Mesenchymal stem cell (in vitro differentiated cells and primary cell): ENCODE data around the gene ZNF160.
"Not testable (repeated sequence)": the region's sequence is repeated elsewhere in the genome, so short reads cannot be mapped to it uniquely, and the experiment has no call there.

Experiments used
- DNase-seq: peaks from one replicate; pipeline ENCODE4 v3.0.0-alpha.2; 2013
- H2AFZ ChIP-seq: one replicate; pipeline ENCODE4 v1.6.1; 2013; ENCODE audit warnings: low read depth, mild to moderate bottlenecking, control low read depth, inconsistent platforms, low read length, moderate library complexity
- H2AK5ac ChIP-seq: 2 replicates; pipeline ENCODE4 v1.6.1; 2013; ENCODE audit warnings: low read length, moderate library complexity, mild to moderate bottlenecking, inconsistent platforms; ENCODE audit not compliant: severe bottlenecking
- H2BK120ac ChIP-seq: one replicate; pipeline ENCODE4 v1.6.1; 2013; ENCODE audit warnings: low read depth, mild to moderate bottlenecking, inconsistent platforms, low read length, moderate library complexity
- H2BK12ac ChIP-seq, 2 experiments: one replicate each; pipeline ENCODE4 v1.6.1; 2013; ENCODE audit warnings: inconsistent platforms in 2 of 2, low read length in 2 of 2, mild to moderate bottlenecking in 2 of 2, moderate library complexity in 2 of 2, control low read depth in 1 of 2
- H2BK15ac ChIP-seq: one replicate; pipeline ENCODE4 v1.6.1; 2013; ENCODE audit warnings: mild to moderate bottlenecking, low read depth, inconsistent platforms; ENCODE audit not compliant: poor library complexity, severe bottlenecking
- H2BK5ac ChIP-seq: 2 replicates; pipeline ENCODE4 v1.6.1; 2013; ENCODE audit warnings: low read depth, mild to moderate bottlenecking, low read length, control low read depth, inconsistent platforms; ENCODE audit not compliant: poor library complexity, severe bottlenecking
- H3K14ac ChIP-seq, 2 experiments: one replicate each; pipeline ENCODE4 v1.6.1; 2013; ENCODE audit warnings: inconsistent platforms in 2 of 2, low read length in 2 of 2, control low read depth in 1 of 2, mild to moderate bottlenecking in 1 of 2, moderate library complexity in 1 of 2
- H3K18ac ChIP-seq, 2 experiments: one replicate each; pipeline ENCODE4 v1.6.1; 2013; ENCODE audit warnings: inconsistent platforms in 2 of 2, low read length in 2 of 2, control low read depth in 1 of 2, low read depth in 1 of 2, mild to moderate bottlenecking in 1 of 2
- H3K23ac ChIP-seq, 2 experiments: one replicate each; pipeline ENCODE4 v1.6.1; 2013; ENCODE audit warnings: inconsistent platforms in 2 of 2, low read length in 2 of 2, mild to moderate bottlenecking in 2 of 2, moderate library complexity in 2 of 2, control low read depth in 1 of 2
- H3K27ac ChIP-seq: 2 replicates; pipeline ENCODE4 v1.5.1; 2013; ENCODE audit warnings: mild to moderate bottlenecking, moderate library complexity, low read length, control low read depth, inconsistent platforms; ENCODE audit not compliant: poor library complexity, severe bottlenecking
- H3K27me3 ChIP-seq, 2 experiments: 2 replicates each; pipeline versions ENCODE4 v1.6.1 to v1.7.0; 2013; ENCODE audit warnings: low read length in 2 of 2, mild to moderate bottlenecking in 2 of 2, moderate library complexity in 2 of 2, control low read depth in 1 of 2, inconsistent platforms in 1 of 2; ENCODE audit not compliant: control insufficient read depth in 1 of 2, insufficient read depth in 1 of 2
- H3K36me3 ChIP-seq, 2 experiments: 2 replicates each; pipeline versions ENCODE4 v1.6.1 to v1.7.0; 2013; ENCODE audit warnings: low read length in 2 of 2, control low read depth in 1 of 2, inconsistent platforms in 1 of 2, low read depth in 1 of 2, mild to moderate bottlenecking in 1 of 2; ENCODE audit not compliant: insufficient read depth in 2 of 2, control insufficient read depth in 1 of 2
- H3K4ac ChIP-seq, 2 experiments: one replicate each; pipeline ENCODE4 v1.6.1; 2013; ENCODE audit warnings: inconsistent platforms in 2 of 2, low read length in 2 of 2, mild to moderate bottlenecking in 2 of 2, moderate library complexity in 2 of 2, control low read depth in 1 of 2, low read depth in 1 of 2
- H3K4me1 ChIP-seq: 2 replicates; pipeline ENCODE4 v1.6.1; 2013; ENCODE audit warnings: low read depth, low read length, control low read depth; ENCODE audit not compliant: control insufficient read depth, insufficient read depth
- H3K4me2 ChIP-seq: 2 replicates; pipeline ENCODE4 v1.6.1; 2013; ENCODE audit warnings: low read length, mild to moderate bottlenecking, inconsistent platforms; ENCODE audit not compliant: poor library complexity, severe bottlenecking
- H3K4me3 ChIP-seq, 2 experiments: 2 replicates each; pipeline versions ENCODE4 v1.5.1 to v1.7.0; 2013; ENCODE audit warnings: low read length in 2 of 2, mild to moderate bottlenecking in 2 of 2, control low read depth in 1 of 2, low read depth in 1 of 2; ENCODE audit not compliant: insufficient read depth in 1 of 2
- H3K79me1 ChIP-seq: replicated peaks from 2 replicates; pipeline ENCODE4 v1.6.1; 2013; ENCODE audit warnings: mild to moderate bottlenecking, control low read depth, low read length, inconsistent platforms; ENCODE audit not compliant: poor library complexity, severe bottlenecking
- H3K9ac ChIP-seq: 2 replicates; pipeline ENCODE4 v1.7.0; 2013; ENCODE audit warnings: mild to moderate bottlenecking, low read length, moderate library complexity
- H3K9me3 ChIP-seq: 2 replicates; pipeline ENCODE4 v1.7.0; 2013; ENCODE audit warnings: mild to moderate bottlenecking, low read length; ENCODE audit not compliant: control insufficient read depth
- H4K8ac ChIP-seq: one replicate; pipeline ENCODE4 v1.6.1; 2013; ENCODE audit warnings: inconsistent platforms, mild to moderate bottlenecking, low read length, moderate library complexity
- H4K91ac ChIP-seq: one replicate; pipeline ENCODE4 v1.6.1; 2013; ENCODE audit warnings: mild to moderate bottlenecking, low read length, inconsistent platforms
- WGBS: methylation state at CpG from one replicate; pipeline ENCODE4 v1.1.7; 2013; ENCODE audit warnings: mixed read lengths; 5-methylcytosine and 5-hydroxymethylcytosine counted together

ZNF160 gene

GRCh38 chr19:53102756-53103233 lies 427 bp downstream of the ZNF160 start:
- H3K79me1 ChIP-seq: peaks cover 24% of the 10 kb centered on the region
- no peak overlapping the region for H2BK12ac ChIP-seq
- peak overlapping the region; percentile 74 to 89 for H3K18ac ChIP-seq
- WGBS: under 1% methylated on average over 33 of the region's 33 CpGs
- peaks cover 1% of the 10 kb centered on the region for H3K9me3 ChIP-seq
- peak overlapping the region; percentile 94 for H3K27ac ChIP-seq
- H3K9ac ChIP-seq: peak overlapping the region; percentile 100
- H3K4me3 ChIP-seq: peak overlapping the region; percentile 90 to 97
- H4K8ac ChIP-seq: peak overlapping the region; percentile 89
- H2AK5ac ChIP-seq: peak overlapping the region; percentile 88
- H3K4me1 ChIP-seq: peaks cover 5% of the 10 kb centered on the region
- no peak overlapping the region for H3K14ac ChIP-seq
- H2BK15ac ChIP-seq: peak overlapping the region; percentile 52
- H2BK5ac ChIP-seq: peak overlapping the region; percentile 73
- H3K27me3 ChIP-seq: no peaks in the 10 kb centered on the region
- H3K4me2 ChIP-seq: peak overlapping the region; percentile 90
- peak overlapping the region; percentile 34 for H4K91ac ChIP-seq
- peak overlapping the region; percentile 46 for H2BK120ac ChIP-seq
- peak; percentile 55 for DNase-seq
- H2AFZ ChIP-seq: peak overlapping the region; percentile 89
- H3K23ac ChIP-seq: peak overlapping the region; percentile 85 to 90
- H3K4ac ChIP-seq: peak overlapping the region; percentile 81 to 91
- peaks cover 15 to 17% of the 10 kb centered on the region in 2 experiments for H3K36me3 ChIP-seq

DNA sequence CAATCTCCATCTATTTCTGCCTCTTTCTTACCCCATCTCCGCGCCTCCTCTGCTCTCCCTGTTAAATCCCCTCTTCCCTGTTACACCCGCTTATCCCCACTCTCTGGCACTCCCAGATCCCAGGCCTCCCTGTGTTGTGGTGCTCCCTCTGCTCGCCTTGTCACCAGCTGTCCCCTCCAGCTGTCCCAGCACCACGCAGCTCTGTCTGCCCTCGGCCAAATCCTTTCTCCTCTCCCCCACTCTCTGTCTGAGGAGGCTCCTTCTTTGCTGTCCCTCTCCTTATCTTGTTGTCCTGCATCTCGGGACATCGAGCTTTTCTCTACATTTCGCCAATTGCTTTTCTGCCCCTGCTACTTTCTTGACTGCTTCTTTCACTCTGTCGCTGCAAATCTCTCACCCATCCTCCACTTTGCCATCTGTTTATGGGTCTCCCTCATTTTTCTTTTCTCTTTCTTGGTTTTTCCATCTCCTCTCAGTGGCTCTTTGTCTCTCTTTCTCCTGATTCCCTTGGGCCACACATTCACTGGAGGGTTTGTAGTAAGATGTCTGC lies 941 bp downstream of the ZNF160 start:
- Histone ChIP-seq H3K27ac (no peak overlapping the region), H3K9me3 (no peaks in the 10 kb centered on the region), H2BK5ac (no peak overlapping the region), H2BK12ac (peak overlapping the region in 1 of 2 experiments; percentile 47), H2AFZ (no peak overlapping the region), H2AK5ac (peak overlapping the region; percentile 85), H3K9ac (peak overlapping the region; percentile 100), H3K4ac (peak overlapping the region in 1 of 2 experiments; percentile 67), H3K14ac (peak overlapping the region in 1 of 2 experiments; percentile 44), H4K8ac (peak overlapping the region; percentile 89), H3K18ac (peak overlapping the region; percentile 18 to 89), H3K23ac (peak overlapping the region in 1 of 2 experiments; percentile 67), H3K27me3 (no peaks in the 10 kb centered on the region), H3K4me1 (peaks cover 5% of the 10 kb centered on the region), H3K4me2 (peak overlapping the region; percentile 90), H3K4me3 (peak overlapping the region; percentile 90 to 97), H2BK120ac (no peak overlapping the region), H3K79me1 (peaks cover 26% of the 10 kb centered on the region), H3K36me3 (peaks cover 18 to 22% of the 10 kb centered on the region in 2 experiments), H2BK15ac (no peak overlapping the region), H4K91ac (no peak overlapping the region)
- WGBS: 29% methylated on average over 10 of the region's 10 CpGs
- no peak for DNase-seq

DNA sequence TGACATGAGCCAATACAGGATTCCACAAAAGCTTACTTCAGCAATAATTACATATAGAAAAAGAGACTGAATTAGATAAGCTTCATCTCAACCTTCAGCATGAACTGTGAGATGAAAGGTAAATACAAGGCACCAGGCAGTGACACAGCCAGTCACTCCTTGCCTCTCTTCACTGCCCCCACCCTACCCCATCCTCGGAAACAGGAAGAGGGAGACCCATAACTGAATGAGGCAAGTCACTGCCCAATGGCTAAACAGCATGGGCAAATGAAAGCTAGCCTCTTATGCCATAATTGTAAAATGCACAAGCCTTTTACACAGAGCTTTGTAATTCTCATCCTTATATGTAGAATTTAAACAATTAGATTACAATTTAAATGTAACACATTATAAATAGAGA lies 1.7 kb downstream of the ZNF160 start:
- H3K4me1 ChIP-seq: peaks cover 5% of the 10 kb centered on the region
- no peak overlapping the region for H2BK5ac ChIP-seq
- H3K4me3 ChIP-seq: peak overlapping the region in 1 of 2 experiments; percentile 97
- H2BK15ac ChIP-seq: no peak overlapping the region
- H3K4ac ChIP-seq: no peak overlapping the region
- 57% methylated on average over 1 of the region's 1 CpG for WGBS
- H3K18ac ChIP-seq: no peak overlapping the region
- H2BK12ac ChIP-seq: no peak overlapping the region
- peak overlapping the region; percentile 49 for H4K8ac ChIP-seq
- no peaks in the 10 kb centered on the region for H3K27me3 ChIP-seq
- no peak overlapping the region for H2BK120ac ChIP-seq
- H3K9me3 ChIP-seq: no peaks in the 10 kb centered on the region
- no peak overlapping the region for H2AFZ ChIP-seq
- H4K91ac ChIP-seq: no peak overlapping the region
- no peak overlapping the region for H3K23ac ChIP-seq
- no peak overlapping the region for H2AK5ac ChIP-seq
- peaks cover 18 to 22% of the 10 kb centered on the region in 2 experiments for H3K36me3 ChIP-seq
- peak overlapping the region; percentile 100 for H3K9ac ChIP-seq
- no peak for DNase-seq
- H3K27ac ChIP-seq: no peak overlapping the region
- H3K79me1 ChIP-seq: peaks cover 26% of the 10 kb centered on the region
- no peak overlapping the region for H3K14ac ChIP-seq
- no peak overlapping the region for H3K4me2 ChIP-seq

GRCh38 chr19:53098570-53098969 lies 4.7 kb downstream of the ZNF160 start:
- H2BK15ac ChIP-seq, H3K9me3 ChIP-seq, H3K4me3 ChIP-seq, H3K4ac ChIP-seq, H3K4me2 ChIP-seq, H3K27ac ChIP-seq, H2BK12ac ChIP-seq, H3K14ac ChIP-seq, H3K27me3 ChIP-seq, H3K9ac ChIP-seq, H2AFZ ChIP-seq, H3K4me1 ChIP-seq, H3K18ac ChIP-seq, H4K8ac ChIP-seq, H2BK5ac ChIP-seq, H2AK5ac ChIP-seq, DNase-seq, H3K23ac ChIP-seq, H4K91ac ChIP-seq, H2BK120ac ChIP-seq: not testable (repeated sequence)
- 87% methylated on average over 13 of the region's 14 CpGs for WGBS
- peaks cover 31 to 36% of the 10 kb centered on the region in 2 experiments for H3K36me3 ChIP-seq
- H3K79me1 ChIP-seq: peaks cover 38% of the 10 kb centered on the region
